ENCODE measurements around the gene RPL28.

Gene RPL28

GRCh38 chr19:55439052-55439451 lies 53.3 kb downstream of the RPL28 start:
- DNase-seq (ENCODE audit: low spot score), result no peak

GRCh38 chr19:55440411-55441105 lies 54.8 kb downstream of the RPL28 start:
- peak; percentile 79 for DNase-seq (ENCODE audit: low spot score)
- TF ChIP-seq CTCF (IDR thresholded peaks at IDR 0.05; ENCODE audit: extremely low read depth, missing control alignments), result no peak

More at GRCh38 chr19:55439052-55439451, 53.3 kb downstream of the RPL28 start:
- TF ChIP-seq CTCF (IDR thresholded peaks at IDR 0.05; ENCODE audit: extremely low read depth, missing control alignments), result no peak

GRCh38 chr19:55441319-55441691 lies 55.6 kb downstream of the RPL28 start:
- peak; percentile 72 for DNase-seq (ENCODE audit: low spot score)
- no peak for TF ChIP-seq CTCF (IDR thresholded peaks at IDR 0.05; ENCODE audit: extremely low read depth, missing control alignments)

GRCh38 chr19:55441692-55442321 lies 56.1 kb downstream of the RPL28 start:
- peak; percentile 65 for DNase-seq (ENCODE audit: low spot score)

GRCh38 chr19:55442372-55442961 lies 56.7 kb downstream of the RPL28 start:
- peak; percentile 59 for DNase-seq (ENCODE audit: low spot score)
- TF ChIP-seq CTCF (IDR thresholded peaks at IDR 0.05; ENCODE audit: extremely low read depth, missing control alignments), result no peak

More at GRCh38 chr19:55441692-55442321, 56.1 kb downstream of the RPL28 start:
- TF ChIP-seq CTCF (IDR thresholded peaks at IDR 0.05; ENCODE audit: extremely low read depth, missing control alignments), result no peak

GRCh38 chr19:55443045-55443823 lies 57.5 kb downstream of the RPL28 start, which contains the start of gene SHISA7:
Gene SHISA7 (minus strand): TSS chr19:55443300. CDS start chr19:55442863, 437 bp downstream.
- no peak for TF ChIP-seq CTCF (IDR thresholded peaks at IDR 0.05; ENCODE audit: extremely low read depth, missing control alignments)
- DNase-seq (ENCODE audit: low spot score), result peak; percentile 48

All from GM20000 (cell line).